ENCODE measurements around the gene CDH23.

Gene CDH23

GRCh38 chr10:71648254-71648932 lies 251.7 kb downstream of the CDH23 start:
- DNase-seq, result no peak

GRCh38 chr10:71648933-71649320 lies 252.2 kb downstream of the CDH23 start:
- no peak for DNase-seq

DNA sequence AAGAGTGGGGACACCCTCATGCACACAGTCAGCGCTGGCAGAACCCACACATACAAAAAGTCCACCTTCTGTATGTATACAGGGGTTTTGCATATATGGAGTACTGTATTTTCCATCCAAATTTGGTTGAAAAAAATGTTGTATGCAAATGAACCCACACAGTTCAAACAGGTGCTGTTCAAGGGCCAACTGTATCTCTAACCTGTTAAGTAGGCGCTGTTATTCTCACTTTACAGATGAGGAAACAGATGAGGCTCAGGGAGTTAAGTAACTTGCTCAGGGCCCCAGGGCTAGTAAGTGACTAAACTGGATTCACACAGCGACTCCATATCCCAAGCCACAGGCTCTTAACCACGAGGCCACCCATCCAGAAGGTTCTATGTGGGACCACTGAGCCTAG lies 252.9 kb downstream of the CDH23 start:
- no peak for DNase-seq

DNA sequence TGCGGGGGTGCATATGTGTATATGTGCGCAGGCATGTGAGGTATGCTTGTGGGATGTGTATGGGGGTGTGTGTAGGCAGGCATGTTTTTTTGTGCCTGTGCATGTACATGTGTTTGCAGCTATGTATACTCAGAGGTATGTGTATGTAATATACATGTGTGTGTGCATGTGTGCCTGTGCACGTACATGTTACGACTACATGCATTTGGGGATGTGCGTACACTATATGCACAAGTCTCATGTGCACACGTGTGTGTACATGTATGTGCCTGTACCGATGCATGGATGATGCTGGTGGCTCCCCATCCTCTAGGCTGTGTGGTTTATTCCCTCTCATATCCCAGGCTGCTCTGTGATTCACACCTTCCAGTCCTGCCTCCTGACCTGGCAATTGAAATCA lies 253.7 kb downstream of the CDH23 start:
- DNase-seq, result no peak

DNA sequence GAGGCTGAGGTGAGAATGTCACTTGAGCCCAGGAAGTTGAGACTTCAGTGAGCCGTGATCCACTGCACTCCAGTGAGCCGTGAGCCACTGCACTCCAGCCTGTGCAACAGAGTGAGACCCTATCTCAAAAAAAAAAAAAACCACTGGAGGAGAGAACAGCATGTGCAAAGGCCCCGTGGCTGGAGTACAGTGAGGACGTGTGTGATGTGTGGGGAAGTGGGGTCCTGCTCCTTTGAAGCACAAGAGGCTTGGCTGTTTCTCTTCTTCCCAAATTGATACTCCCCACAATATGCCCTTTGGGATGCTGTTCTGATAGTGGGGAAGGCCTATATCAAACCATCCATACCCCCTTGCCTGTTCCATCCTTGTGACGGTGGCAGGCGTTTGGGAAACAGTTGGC lies 254.7 kb downstream of the CDH23 start:
- no peak for DNase-seq

DNA sequence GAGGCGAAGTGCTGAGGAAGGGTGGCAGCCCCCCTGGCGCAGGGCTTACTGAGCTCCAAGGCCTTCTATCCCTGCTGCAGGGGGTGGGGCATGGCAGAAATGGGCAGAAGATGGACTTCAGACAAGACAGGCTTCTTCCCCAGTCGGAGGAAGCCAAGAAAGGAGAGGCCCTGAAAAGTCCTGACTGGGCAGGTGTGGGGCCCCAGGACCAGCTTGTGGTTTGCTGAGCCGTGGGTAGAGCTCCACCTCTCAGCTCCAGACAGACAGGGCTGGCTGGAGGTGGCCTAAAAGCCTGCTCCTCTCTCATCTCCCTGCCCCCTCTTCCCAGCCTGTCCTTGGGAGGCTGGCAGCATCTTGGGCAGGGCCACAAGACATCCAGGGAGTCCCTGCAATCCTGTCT lies 255.2 kb downstream of the CDH23 start:
- no peak for DNase-seq

DNA sequence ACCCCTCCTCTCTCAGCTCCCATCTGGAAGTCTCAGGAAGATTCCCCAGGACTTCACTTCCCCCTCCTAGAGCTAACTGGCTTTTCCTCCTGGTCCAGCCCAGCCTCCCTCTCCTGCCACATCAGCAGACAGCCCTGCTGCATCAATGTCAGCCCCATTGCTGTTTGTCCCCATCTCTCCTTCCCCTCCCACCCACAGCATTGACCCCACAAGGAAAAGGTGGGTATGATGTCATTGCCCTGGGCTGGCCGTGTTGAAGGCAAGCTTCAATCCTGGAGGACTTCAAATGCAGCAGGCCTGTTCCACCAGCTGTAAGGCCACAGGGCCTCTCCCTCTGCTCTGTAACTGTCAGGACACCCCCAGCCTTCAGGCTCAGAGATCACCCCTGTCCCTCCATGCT lies 256.3 kb downstream of the CDH23 start:
- no peak for DNase-seq

- DNase-seq, result no peak
Observed at GRCh38 chr10:71656220-71656619, 259.5 kb downstream of the CDH23 start.

- DNase-seq, result no peak
Observed at GRCh38 chr10:71657604-71658466, 261.1 kb downstream of the CDH23 start.

- no peak for DNase-seq
Observed at GRCh38 chr10:71658467-71658745, 261.7 kb downstream of the CDH23 start.

DNA sequence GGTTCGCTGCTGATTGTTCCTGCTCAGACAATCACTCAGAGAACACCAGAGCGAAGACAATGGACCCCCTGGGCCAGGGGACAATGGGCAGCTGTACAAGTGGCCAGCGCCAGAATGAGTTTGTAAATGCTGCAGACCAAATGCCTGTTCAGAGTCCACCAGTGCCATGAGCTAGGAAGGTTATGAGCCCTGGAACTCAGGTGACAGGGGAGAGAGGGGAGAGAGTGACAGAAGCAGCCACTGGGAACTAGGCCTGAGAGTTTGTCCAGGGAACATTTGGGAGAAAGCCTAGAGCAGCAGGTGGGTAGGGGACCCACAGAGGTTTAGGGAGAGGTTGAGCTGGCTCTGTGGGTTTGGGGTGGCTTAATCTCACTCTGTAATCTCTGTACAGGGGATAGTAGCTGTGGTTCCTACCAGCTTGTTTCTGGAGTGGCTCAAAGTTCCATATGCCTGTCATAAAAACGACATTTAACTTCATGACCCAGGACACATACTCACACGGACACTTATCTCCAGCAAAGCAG lies 262.5 kb downstream of the CDH23 start:
- no peak for DNase-seq

DNA sequence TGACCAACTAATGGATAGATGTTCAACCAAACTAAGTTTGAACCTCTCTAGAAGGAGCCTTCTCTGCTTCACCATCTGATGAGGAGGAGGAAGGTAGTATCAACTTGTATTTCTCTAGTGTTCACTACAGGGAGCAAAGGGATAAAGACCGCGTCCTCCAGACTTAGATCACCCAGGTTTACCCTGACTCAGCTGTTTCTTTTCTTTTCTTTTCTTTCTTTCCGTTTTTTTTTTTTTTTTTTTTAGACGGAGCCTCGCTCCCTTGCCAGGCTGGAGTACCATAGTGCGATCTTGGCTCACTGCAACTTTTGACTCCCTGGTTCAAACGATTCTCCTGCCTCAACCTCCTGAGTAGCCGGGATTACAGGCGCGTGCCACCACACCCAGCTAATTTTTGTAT lies 263.0 kb downstream of the CDH23 start:
- no peak for DNase-seq

GRCh38 chr10:71660313-71660712 lies 263.6 kb downstream of the CDH23 start:
- DNase-seq, result no peak

GRCh38 chr10:71661060-71661622 lies 264.4 kb downstream of the CDH23 start:
- no peak for DNase-seq

- DNase-seq, result no peak
Observed at GRCh38 chr10:71661779-71662336, 265.1 kb downstream of the CDH23 start.

DNA sequence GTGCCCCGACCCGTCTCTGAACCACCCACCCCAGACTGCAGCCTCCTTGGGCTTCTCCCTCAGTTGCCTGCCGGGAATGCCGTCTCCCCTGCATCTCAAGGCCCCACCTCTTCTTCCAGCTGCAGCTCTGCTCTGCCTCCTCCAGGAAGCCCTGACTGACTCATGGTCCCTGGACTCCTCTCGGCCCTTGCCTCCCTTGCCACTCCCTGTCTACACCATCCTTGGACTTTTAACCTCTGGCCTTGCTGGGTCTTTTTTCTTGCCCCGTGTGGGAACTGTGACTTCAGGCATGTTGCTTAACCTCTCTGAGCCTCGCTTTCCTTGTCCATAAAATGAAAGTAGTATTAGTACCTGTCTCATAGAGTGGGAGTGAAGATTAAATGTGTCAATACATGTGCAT lies 266.6 kb downstream of the CDH23 start:
- DNase-seq, result no peak

DNA sequence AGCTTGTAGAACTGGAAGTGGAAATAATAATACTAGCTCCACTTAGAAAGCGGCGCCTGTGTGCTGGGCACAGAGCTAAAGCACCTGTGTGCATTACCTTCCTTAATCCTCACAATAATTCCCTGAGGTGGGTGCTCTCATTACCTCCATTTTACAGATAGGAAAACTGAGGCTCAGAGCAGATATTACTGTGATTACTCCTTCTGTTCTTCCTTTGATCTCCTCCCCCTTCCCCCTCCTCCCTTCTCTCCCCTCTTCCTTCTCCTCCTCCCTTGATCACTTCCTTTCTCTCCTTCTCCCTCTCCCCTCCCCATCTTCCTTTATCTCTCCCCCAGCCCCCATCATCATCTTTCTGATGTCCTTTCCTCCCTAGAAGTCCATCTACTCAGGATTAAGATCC lies 267.9 kb downstream of the CDH23 start:
- no peak for DNase-seq

DNA sequence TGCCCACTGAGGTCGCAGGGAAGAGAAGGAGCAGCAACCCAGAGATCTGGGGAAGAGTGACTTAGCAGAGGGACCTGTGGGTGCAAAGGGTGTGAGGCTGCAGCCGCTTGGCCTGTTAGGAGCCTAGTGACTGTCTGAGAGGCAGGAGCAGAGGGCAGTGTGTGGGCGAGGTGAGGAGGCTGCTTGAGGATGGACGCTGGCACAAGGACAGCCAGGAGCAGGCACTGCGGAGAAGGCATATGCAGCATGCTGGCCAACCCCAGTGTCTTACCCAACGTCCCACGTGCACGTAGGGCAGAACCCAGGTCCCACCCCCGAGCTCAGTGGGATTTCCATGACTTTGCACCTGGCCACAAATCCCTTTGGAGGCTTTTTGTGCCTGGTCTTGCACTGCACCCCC lies 268.7 kb downstream of the CDH23 start:
- no peak for DNase-seq

DNA sequence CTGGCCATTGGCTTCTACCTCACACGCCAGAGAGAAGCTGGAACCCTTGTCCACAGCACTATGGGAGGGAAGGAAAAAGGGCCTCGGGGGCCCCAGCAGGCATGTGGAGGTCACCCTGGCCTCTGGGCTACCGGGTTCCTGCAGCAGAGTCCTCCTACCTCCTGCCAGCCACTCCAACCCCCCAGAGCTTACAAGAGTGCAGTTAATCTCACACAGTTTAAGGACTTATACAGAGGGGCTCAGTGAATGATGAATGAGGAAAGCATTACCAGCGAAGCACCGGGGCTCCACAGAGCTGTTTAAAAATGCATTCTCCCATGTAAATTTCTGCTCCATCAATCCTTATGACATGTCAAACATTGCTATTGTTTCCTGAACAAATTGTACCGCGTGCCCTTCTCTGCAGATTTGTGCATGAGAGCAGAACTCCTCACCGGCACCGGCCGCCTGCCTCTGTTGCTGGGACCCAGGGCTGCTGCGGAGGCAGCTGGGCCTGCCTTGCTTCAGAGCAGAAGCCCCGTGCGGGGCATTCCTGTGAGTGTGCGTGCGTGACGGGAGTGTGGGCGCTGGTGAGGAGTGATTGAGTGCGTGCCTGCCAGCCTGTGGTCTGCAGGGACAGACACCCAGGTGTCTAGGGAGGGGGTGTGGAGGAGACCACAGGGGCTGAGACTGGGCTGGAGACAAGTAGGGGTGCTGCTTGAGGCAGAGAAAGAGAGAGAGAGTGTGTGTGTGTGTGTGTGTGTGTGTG lies 270.1 kb downstream of the CDH23 start:
- no peak for DNase-seq

- no peak for DNase-seq
Observed at GRCh38 chr10:71667387-71667752, 270.6 kb downstream of the CDH23 start.

GRCh38 chr10:71671994-71672946 lies 275.6 kb downstream of the CDH23 start:
- DNase-seq, result no peak

Data from NCI-H1436 treated with DMSO at 0.1 percent for 48 hours (cell line).